ENCODE results near the gene CCDC24. TPM values are rescaled to one million over a fixed set of nuclear protein-coding genes. Genes with fewer than 3 reads are reported as not detected.
A peak's percentile ranks its signal among the peaks of the same experiment; 100 is the strongest.

Gene CCDC24
- total and polyA plus RNA-seq, 2 donors (not counting 3 experiments of a cell fraction or from before 2014, with no cell fraction given) = 2.2 to 3.1 TPM

DNA sequence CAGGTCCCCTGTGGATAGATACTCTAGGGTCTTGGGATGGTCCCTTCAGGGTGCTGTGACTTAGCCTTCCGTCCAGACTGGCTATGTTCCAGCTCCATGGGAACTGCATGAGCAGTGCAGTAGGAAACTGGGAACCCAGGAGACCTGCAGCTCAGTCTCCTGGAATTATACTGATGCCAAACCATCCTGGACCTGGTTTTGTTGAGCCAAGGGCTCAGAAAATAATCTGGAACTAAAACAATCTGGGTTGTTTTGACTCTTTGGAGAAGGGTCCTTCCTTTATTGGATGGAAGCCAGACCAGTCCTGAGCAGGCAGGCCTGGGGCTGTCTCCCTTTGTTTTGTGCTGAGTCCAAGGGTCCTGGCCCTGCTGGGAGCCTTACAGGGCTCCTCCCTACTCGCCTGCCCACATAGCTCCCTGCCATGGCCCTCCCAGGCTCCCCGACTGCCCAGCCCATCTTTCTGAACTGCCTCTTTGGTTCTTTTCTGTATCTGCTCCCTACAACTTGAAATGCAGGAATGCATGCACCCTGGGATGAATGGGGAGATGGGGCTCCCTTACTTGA, 43.4 kb upstream of the CCDC24 start:
- peaks cover 0 to 4% of the 10 kb centered on the region in 2 experiments for H3K36me3 ChIP-seq (ENCODE audit: control insufficient read depth in 2 of 2, extremely low read depth in 1 of 2, insufficient read depth in 2 of 2, low read length in 2 of 2)
- H4K20me1 ChIP-seq (replicated peaks; ENCODE audit: control insufficient read depth, extremely low read depth, insufficient read depth, low read length) = no peaks in the 10 kb centered on the region
- H3K9me1 ChIP-seq (replicated peaks; ENCODE audit: control insufficient read depth, extremely low read depth, insufficient read depth, low read length) = no peaks in the 10 kb centered on the region
- intact Hi-C loops (cut with micrococcal nuclease) = loop anchor here (5.0 kb wide), 1 partner anchor 99 kb away; no protein-coding TSS in a partner anchor
- CTCF ChIA-PET = interaction anchor here (6.9 to 7.2 kb wide), 2 partner anchors 14 to 183 kb away, joined by 69 to 93 read pairs; partner anchors contain the start of gene ARTN
- peak; percentile 15 for DNase-seq (ENCODE audit: low read depth, low spot score)
- peak overlapping the region in 2 of 3 experiments; percentile 67 to 76 for H3K4me3 ChIP-seq (replicated peaks in 1 of 3; ENCODE audit: insufficient read depth in 1 of 3, low read depth in 1 of 3, low read length in 3 of 3)
- peaks cover 20% of the 10 kb centered on the region for H3K4me1 ChIP-seq (ENCODE audit: control insufficient read depth, extremely low read depth, insufficient read depth, low read length)
- peak overlapping the region; percentile 97 for H3K9ac ChIP-seq (replicated peaks; ENCODE audit: extremely low read depth, insufficient read depth, low read length)
- H3K27me3 ChIP-seq (ENCODE audit: control insufficient read depth in 2 of 2, insufficient read depth in 2 of 2, low read length in 2 of 2) = no peaks in the 10 kb centered on the region
- BruUV-seq (replicated peaks) = no TSS peak
- no peak overlapping the region for H2AFZ ChIP-seq (ENCODE audit: low read depth, low read length)
- TF ChIP-seq GATA2 (IDR thresholded peaks at IDR 0.05; ENCODE audit: insufficient read depth, insufficient read length, low read depth, low read length) = no peak
- dilution Hi-C loops (cut with MboI; ENCODE audit: extremely low pct_ligation_motif_present, low sequenced_read_pairs) = loop anchor here (25.0 kb wide), 1 partner anchor 186 kb away; no protein-coding TSS in a partner anchor
- H3K4me2 ChIP-seq (ENCODE audit: insufficient read depth, low read length) = peak overlapping the region; percentile 84
- no peak for FAIRE-seq
- POLR2A ChIA-PET = no interaction called here
- peaks cover 5% of the 10 kb centered on the region for H3K79me2 ChIP-seq (ENCODE audit: control insufficient read depth, insufficient read depth, low read length)
- H3K27ac ChIP-seq (ENCODE audit: insufficient read depth, low read depth, low read length) = no peak overlapping the region
- H3K9me3 ChIP-seq (replicated peaks; ENCODE audit: control insufficient read depth, insufficient read depth, low read length) = no peaks in the 10 kb centered on the region

DNA sequence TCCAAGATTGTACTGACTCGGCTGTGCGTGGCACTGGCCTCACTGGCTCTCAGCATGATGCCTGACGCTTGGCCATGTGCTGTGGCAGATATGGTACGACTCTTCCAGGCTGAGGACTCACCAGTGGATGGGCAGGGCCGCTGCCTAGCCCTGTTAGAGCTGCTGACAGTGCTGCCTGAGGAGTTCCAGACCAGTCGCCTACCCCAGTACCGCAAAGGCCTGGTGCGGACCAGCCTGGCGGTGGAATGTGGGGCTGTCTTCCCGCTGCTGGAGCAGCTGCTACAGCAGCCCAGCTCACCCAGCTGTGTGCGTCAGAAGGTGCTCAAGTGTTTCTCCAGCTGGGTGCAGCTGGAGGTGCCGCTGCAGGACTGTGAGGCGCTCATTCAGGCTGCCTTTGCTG, 41.7 kb upstream of the CCDC24 start:
- no peak overlapping the region for H3K27ac ChIP-seq (ENCODE audit: insufficient read depth, low read depth, low read length)
- POLR2A ChIA-PET = no interaction called here
- CTCF ChIA-PET = interaction anchor here (6.9 kb wide), 1 partner anchor 185 kb away, joined by 69 read pairs; no protein-coding TSS in a partner anchor
- peaks cover 20% of the 10 kb centered on the region for H3K4me1 ChIP-seq (ENCODE audit: control insufficient read depth, extremely low read depth, insufficient read depth, low read length)
- TF ChIP-seq POLR2A (IDR thresholded peaks at IDR 0.05; ENCODE audit: low read depth, low read length) = no peak
- TF ChIP-seq GATA2 (IDR thresholded peaks at IDR 0.05; ENCODE audit: insufficient read depth, insufficient read length, low read depth, low read length) = no peak
- no peak for TF ChIP-seq MYC (IDR thresholded peaks at IDR 0.05; ENCODE audit: low read depth, low read length)
- TF ChIP-seq, protein P1, sequence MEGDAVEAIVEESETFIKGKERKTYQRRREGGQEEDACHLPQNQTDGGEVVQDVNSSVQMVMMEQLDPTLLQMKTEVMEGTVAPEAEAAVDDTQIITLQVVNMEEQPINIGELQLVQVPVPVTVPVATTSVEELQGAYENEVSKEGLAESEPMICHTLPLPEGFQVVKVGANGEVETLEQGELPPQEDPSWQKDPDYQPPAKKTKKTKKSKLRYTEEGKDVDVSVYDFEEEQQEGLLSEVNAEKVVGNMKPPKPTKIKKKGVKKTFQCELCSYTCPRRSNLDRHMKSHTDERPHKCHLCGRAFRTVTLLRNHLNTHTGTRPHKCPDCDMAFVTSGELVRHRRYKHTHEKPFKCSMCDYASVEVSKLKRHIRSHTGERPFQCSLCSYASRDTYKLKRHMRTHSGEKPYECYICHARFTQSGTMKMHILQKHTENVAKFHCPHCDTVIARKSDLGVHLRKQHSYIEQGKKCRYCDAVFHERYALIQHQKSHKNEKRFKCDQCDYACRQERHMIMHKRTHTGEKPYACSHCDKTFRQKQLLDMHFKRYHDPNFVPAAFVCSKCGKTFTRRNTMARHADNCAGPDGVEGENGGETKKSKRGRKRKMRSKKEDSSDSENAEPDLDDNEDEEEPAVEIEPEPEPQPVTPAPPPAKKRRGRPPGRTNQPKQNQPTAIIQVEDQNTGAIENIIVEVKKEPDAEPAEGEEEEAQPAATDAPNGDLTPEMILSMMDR (IDR thresholded peaks at IDR 0.05; ENCODE audit: extremely low read depth in 1 of 2, insufficient read depth in 1 of 2, low read depth in 1 of 2, low read length in 2 of 2) = no peak
- no peak for TF ChIP-seq JUN (IDR thresholded peaks at IDR 0.05; ENCODE audit: borderline replicate concordance, insufficient read depth, insufficient read length, low read depth)
- no peak for TF ChIP-seq FOS (IDR thresholded peaks at IDR 0.05; ENCODE audit: borderline replicate concordance, insufficient read depth, low read length)
- no TSS peak for BruUV-seq (replicated peaks)
- no peak overlapping the region for H2AFZ ChIP-seq (ENCODE audit: low read depth, low read length)
- dilution Hi-C loops (cut with MboI; ENCODE audit: extremely low pct_ligation_motif_present, low sequenced_read_pairs) = loop anchor here (25.0 kb wide), 1 partner anchor 187 kb away; no protein-coding TSS in a partner anchor
- no peaks in the 10 kb centered on the region for H3K9me1 ChIP-seq (replicated peaks; ENCODE audit: control insufficient read depth, extremely low read depth, insufficient read depth, low read length)
- peaks cover 0 to 4% of the 10 kb centered on the region in 2 experiments for H3K36me3 ChIP-seq (ENCODE audit: control insufficient read depth in 2 of 2, extremely low read depth in 1 of 2, insufficient read depth in 2 of 2, low read length in 2 of 2)
- no peak overlapping the region for H3K4me3 ChIP-seq (replicated peaks in 1 of 3; ENCODE audit: insufficient read depth in 1 of 3, low read depth in 1 of 3, low read length in 3 of 3)
- intact Hi-C loops (cut with micrococcal nuclease) = loop anchor here (5.0 kb wide), 1 partner anchor 98 kb away; no protein-coding TSS in a partner anchor
- H3K4me2 ChIP-seq (ENCODE audit: insufficient read depth, low read length) = no peak overlapping the region
- no peaks in the 10 kb centered on the region for H4K20me1 ChIP-seq (replicated peaks; ENCODE audit: control insufficient read depth, extremely low read depth, insufficient read depth, low read length)
- no peak for FAIRE-seq
- H3K9ac ChIP-seq (replicated peaks; ENCODE audit: extremely low read depth, insufficient read depth, low read length) = no peak overlapping the region
- peaks cover 5% of the 10 kb centered on the region for H3K79me2 ChIP-seq (ENCODE audit: control insufficient read depth, insufficient read depth, low read length)
- H3K27me3 ChIP-seq (ENCODE audit: control insufficient read depth in 2 of 2, insufficient read depth in 2 of 2, low read length in 2 of 2) = no peaks in the 10 kb centered on the region
- H3K9me3 ChIP-seq (replicated peaks; ENCODE audit: control insufficient read depth, insufficient read depth, low read length) = no peaks in the 10 kb centered on the region
- DNase-seq (ENCODE audit: low read depth, low spot score) = no peak

Measured in endothelial cell of umbilical vein (primary cell).